SK-N-SH treated with all-trans-retinoic acid at 6 μM for 48 hours (cell line): ENCODE data around the gene ZFP36.

ENCODE experiments used
- ARNTL ChIP-seq: fragments of 450-650 bp; formaldehyde crosslinking; IDR thresholded peaks from 2 replicates; pipeline ENCODE4 v1.5.0; 2020; ENCODE audit warnings: low read depth, mild to moderate bottlenecking, moderate library complexity, borderline replicate concordance
- BACH2 ChIP-seq: fragments of 250-450 bp; sonication (Bioruptor Pico); IDR thresholded peaks from 2 replicates; pipeline ENCODE4 v1.9.0; 2021; ENCODE audit warnings: mild to moderate bottlenecking, borderline replicate concordance
- CSDC2 ChIP-seq: fragments of 250-450 bp; sonication (Bioruptor Pico); IDR thresholded peaks from 2 replicates; pipeline ENCODE4 v1.5.0; 2020; ENCODE audit warnings: mild to moderate bottlenecking, moderate library complexity
- ESRRG ChIP-seq: fragments of 250-450 bp; sonication (Bioruptor Pico); IDR thresholded peaks from 2 replicates; pipeline ENCODE4 v1.6.1; 2021; ENCODE audit warnings: mild to moderate bottlenecking
- RARB ChIP-seq: fragments of 250-450 bp; sonication (Bioruptor Pico); IDR thresholded peaks from 2 replicates; pipeline ENCODE4 v1.8.0; 2021; ENCODE audit warnings: mild to moderate bottlenecking, moderate library complexity
- ZC3H10 ChIP-seq: fragments of 250-450 bp; sonication (Bioruptor Pico); IDR thresholded peaks from 2 replicates; pipeline ENCODE4 v1.5.1; 2021; ENCODE audit warnings: mild to moderate bottlenecking, moderate library complexity
- TF ChIP-seq, protein P1 (sequence below): fragments of 250-450 bp; sonication (Bioruptor Pico); IDR thresholded peaks from 2 replicates; pipeline ENCODE4 v1.8.0; 2020; ENCODE audit warnings: mild to moderate bottlenecking, moderate library complexity, borderline replicate concordance
- TF ChIP-seq, protein P2 (sequence below): fragments of 250-450 bp; sonication (Bioruptor Pico); IDR thresholded peaks from 2 replicates; pipeline ENCODE4 v1.5.1; 2020; ENCODE audit warnings: low read depth, mild to moderate bottlenecking, moderate library complexity

DNA sequence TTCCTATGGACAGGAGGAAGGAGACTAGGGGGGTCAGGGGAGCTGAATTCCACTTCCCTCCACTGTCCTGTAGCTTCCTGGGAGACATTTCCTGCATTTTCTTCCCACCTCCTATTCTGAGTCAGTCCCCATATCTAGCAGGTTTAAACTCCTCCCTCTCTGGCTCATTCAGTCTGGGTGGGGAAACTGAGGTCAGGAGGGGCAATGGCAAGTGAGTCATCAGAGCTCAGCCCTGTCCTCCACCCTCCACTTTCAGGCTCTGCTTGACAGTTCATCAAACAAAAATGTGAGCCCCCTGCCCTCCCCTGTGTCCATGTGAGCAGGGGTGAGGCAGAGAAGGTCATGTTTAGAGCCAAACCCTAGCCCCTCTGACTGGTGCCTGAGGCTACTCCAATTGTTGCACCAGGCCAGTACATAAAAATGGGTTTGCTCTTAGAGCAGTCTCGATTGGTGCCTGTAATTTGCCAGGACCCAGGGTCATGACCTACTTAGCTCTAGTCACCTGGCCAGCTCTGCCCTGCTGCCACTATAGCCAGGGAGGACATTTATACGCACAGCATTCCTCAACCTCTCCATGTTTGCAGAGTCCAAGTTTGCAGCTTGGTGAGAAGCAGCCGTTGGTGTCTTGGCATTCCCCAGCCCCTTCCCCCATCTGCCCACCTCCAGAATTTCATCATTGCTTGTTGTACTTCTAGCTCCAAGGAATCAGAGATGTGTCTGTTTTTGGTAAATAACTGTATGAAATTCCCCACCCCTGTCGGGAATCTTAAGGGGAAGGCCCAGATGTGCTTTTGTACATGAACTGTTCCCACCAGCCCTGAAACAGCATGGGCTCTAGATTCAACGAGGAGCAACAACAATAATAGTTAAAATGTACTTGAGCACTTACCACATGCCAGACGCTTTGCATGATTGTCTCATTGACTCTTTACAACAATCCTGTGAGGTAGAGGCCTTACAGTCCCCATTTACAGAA, 43.7 kb upstream of the ZFP36 start:
- TF ChIP-seq BACH2 (no peak), RARB (CRISPR knock-in tag) (no peak), ARNTL (no peak), CSDC2 (CRISPR knock-in tag) (no peak), ESRRG (CRISPR knock-in tag) (no peak), ZC3H10 (CRISPR knock-in tag) (no peak)
- TF ChIP-seq, protein P1, sequence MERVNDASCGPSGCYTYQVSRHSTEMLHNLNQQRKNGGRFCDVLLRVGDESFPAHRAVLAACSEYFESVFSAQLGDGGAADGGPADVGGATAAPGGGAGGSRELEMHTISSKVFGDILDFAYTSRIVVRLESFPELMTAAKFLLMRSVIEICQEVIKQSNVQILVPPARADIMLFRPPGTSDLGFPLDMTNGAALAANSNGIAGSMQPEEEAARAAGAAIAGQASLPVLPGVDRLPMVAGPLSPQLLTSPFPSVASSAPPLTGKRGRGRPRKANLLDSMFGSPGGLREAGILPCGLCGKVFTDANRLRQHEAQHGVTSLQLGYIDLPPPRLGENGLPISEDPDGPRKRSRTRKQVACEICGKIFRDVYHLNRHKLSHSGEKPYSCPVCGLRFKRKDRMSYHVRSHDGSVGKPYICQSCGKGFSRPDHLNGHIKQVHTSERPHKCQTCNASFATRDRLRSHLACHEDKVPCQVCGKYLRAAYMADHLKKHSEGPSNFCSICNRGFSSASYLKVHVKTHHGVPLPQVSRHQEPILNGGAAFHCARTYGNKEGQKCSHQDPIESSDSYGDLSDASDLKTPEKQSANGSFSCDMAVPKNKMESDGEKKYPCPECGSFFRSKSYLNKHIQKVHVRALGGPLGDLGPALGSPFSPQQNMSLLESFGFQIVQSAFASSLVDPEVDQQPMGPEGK (CRISPR knock-in tag): no peak
- TF ChIP-seq, protein P2, sequence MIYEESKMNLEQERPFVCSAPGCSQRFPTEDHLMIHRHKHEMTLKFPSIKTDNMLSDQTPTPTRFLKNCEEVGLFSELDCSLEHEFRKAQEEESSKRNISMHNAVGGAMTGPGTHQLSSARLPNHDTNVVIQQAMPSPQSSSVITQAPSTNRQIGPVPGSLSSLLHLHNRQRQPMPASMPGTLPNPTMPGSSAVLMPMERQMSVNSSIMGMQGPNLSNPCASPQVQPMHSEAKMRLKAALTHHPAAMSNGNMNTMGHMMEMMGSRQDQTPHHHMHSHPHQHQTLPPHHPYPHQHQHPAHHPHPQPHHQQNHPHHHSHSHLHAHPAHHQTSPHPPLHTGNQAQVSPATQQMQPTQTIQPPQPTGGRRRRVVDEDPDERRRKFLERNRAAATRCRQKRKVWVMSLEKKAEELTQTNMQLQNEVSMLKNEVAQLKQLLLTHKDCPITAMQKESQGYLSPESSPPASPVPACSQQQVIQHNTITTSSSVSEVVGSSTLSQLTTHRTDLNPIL (CRISPR knock-in tag): no peak
